Loucy (cell line): ENCODE measurements around the gene GRPR.
"Not testable (repeated sequence)": the region's sequence is repeated elsewhere in the genome, so short reads cannot be mapped to it uniquely, and the experiment has no call there.

ENCODE experiments used
- H2AFZ ChIP-seq: fragments of 200-600 bp; sonication (generic); 2 replicates; pipeline ENCODE4 v1.6.0; 2016; ENCODE audit warnings: antibody characterized with exemption, mild to moderate bottlenecking, low read length, moderate library complexity
- H3F3A ChIP-seq: fragments of 200-600 bp; 2 replicates; pipeline ENCODE4 v1.6.0; 2016; ENCODE audit warnings: antibody characterized with exemption, low read depth, mild to moderate bottlenecking
- H3K27me3 ChIP-seq: fragments of 200-600 bp; sonication (generic); 2 replicates; pipeline ENCODE4 v1.6.1; 2014; ENCODE audit warnings: low read length, mild to moderate bottlenecking; ENCODE audit not compliant: insufficient read depth, poor library complexity, severe bottlenecking
- H3K36me3 ChIP-seq: fragments of 200-600 bp; sonication (generic); 2 replicates; pipeline ENCODE4 v1.6.1; 2016; ENCODE audit warnings: low read length; ENCODE audit not compliant: insufficient read depth
- H3K4me1 ChIP-seq: fragments of 200-600 bp; sonication (generic); 2 replicates; pipeline ENCODE4 v1.5.1; 2014; ENCODE audit warnings: low read length, mild to moderate bottlenecking; ENCODE audit not compliant: insufficient read depth, poor library complexity, severe bottlenecking
- H3K4me2 ChIP-seq: fragments of 200-600 bp; sonication (generic); 2 replicates; pipeline ENCODE4 v1.6.0; 2014; ENCODE audit warnings: antibody characterized with exemption, low read length, low read depth, mild to moderate bottlenecking; ENCODE audit not compliant: poor library complexity, severe bottlenecking
- H3K4me3 ChIP-seq: fragments of 200-600 bp; sonication (generic); 2 replicates; pipeline ENCODE4 v1.5.1; 2014; ENCODE audit warnings: low read length, mild to moderate bottlenecking, mixed read lengths; ENCODE audit not compliant: poor library complexity, severe bottlenecking
- H3K79me2 ChIP-seq: fragments of 200-600 bp; sonication (generic); 2 replicates; pipeline ENCODE4 v1.6.1; 2014; ENCODE audit warnings: low read length; ENCODE audit not compliant: insufficient read depth
- H3K9ac ChIP-seq: fragments of 200-600 bp; sonication (generic); 2 replicates; pipeline ENCODE4 v1.6.0; 2014; ENCODE audit warnings: mild to moderate bottlenecking, low read depth, low read length, moderate library complexity; ENCODE audit not compliant: poor library complexity, severe bottlenecking
- H3K9me2 ChIP-seq: fragments of 200-600 bp; sonication (generic); replicated peaks from 2 replicates; pipeline ENCODE4 v1.6.1; 2016; ENCODE audit warnings: low read depth, low read length, mixed read lengths
- H3K9me3 ChIP-seq: fragments of 200-600 bp; sonication (generic); 2 replicates; pipeline ENCODE4 v1.6.1; 2014; ENCODE audit warnings: mild to moderate bottlenecking, antibody characterized with exemption, low read length, low read depth; ENCODE audit not compliant: insufficient read depth
- H4K20me1 ChIP-seq: fragments of 200-600 bp; sonication (generic); 2 replicates; pipeline ENCODE4 v1.6.0; 2014; ENCODE audit warnings: antibody characterized with exemption, low read length, mild to moderate bottlenecking; ENCODE audit not compliant: insufficient read depth, poor library complexity, severe bottlenecking
- EZH2phosphoT487 ChIP-seq: fragments of 200-600 bp; IDR thresholded peaks from 2 replicates; pipeline ENCODE4 v1.6.1; 2018; ENCODE audit warnings: antibody characterized with exemption, mild to moderate bottlenecking, moderate library complexity, borderline replicate concordance
- TF ChIP-seq, protein P1 (sequence below): fragments of 200-600 bp; sonication (generic); conservative IDR thresholded peaks from 2 replicates; pipeline ENCODE4 v1.5.1; 2014; ENCODE audit warnings: mild to moderate bottlenecking, antibody characterized with exemption, low read length

The GRPR gene

DNA sequence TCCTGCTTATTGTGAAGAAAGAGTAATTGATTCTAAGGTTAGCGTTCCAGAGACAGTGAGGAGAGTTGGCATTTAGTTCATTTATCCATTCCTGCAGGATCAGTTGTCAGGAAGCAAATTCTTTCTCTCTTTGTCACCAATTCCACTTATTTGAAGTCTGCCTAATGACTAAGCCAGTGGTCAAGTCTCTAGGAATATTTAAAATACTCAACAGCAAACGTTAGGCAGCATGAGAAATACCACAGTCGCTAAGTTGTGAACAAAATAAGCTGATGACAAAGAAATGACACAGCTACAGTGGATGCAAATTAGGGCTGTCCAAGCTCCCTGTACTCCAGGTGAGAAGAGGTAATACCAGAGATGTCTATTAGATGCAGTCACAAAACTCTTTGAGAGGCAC lies 37.4 kb downstream of the GRPR start:
- no peaks in the 10 kb centered on the region for H3K36me3 ChIP-seq
- H3K79me2 ChIP-seq, result no peaks in the 10 kb centered on the region
- no peak overlapping the region for H3K9ac ChIP-seq
- H3K9me3 ChIP-seq, result no peaks in the 10 kb centered on the region
- H3K4me2 ChIP-seq, result no peak overlapping the region
- no peaks in the 10 kb centered on the region for H3K9me2 ChIP-seq
- no peaks in the 10 kb centered on the region for H4K20me1 ChIP-seq
- no peaks in the 10 kb centered on the region for H3K27me3 ChIP-seq
- H3K4me1 ChIP-seq, result no peaks in the 10 kb centered on the region
- no peaks in the 10 kb centered on the region for H3F3A ChIP-seq
- no peak overlapping the region for H3K4me3 ChIP-seq
- no peak overlapping the region for H2AFZ ChIP-seq
- no peak for TF ChIP-seq EZH2phosphoT487
- TF ChIP-seq, protein P1, sequence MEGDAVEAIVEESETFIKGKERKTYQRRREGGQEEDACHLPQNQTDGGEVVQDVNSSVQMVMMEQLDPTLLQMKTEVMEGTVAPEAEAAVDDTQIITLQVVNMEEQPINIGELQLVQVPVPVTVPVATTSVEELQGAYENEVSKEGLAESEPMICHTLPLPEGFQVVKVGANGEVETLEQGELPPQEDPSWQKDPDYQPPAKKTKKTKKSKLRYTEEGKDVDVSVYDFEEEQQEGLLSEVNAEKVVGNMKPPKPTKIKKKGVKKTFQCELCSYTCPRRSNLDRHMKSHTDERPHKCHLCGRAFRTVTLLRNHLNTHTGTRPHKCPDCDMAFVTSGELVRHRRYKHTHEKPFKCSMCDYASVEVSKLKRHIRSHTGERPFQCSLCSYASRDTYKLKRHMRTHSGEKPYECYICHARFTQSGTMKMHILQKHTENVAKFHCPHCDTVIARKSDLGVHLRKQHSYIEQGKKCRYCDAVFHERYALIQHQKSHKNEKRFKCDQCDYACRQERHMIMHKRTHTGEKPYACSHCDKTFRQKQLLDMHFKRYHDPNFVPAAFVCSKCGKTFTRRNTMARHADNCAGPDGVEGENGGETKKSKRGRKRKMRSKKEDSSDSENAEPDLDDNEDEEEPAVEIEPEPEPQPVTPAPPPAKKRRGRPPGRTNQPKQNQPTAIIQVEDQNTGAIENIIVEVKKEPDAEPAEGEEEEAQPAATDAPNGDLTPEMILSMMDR, result no peak

DNA sequence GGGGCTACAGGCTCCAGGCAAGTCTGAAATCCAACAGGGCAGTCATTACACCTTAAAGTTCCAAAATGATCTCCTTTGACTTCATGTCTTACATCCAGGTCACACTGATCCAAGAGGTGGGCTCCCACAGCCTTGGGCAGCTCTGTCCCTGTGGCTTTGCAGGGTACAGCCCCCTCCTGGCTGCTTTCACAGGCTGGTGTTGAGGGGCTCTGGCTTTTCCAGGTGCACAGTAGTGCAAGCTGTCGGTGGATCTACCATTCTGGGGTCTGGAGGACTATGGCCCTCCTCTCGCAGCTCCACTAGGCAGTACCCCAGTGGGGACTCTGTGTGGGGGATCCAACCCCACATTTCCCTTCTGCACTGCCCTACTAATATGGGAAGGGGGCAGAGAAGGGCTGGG lies 37.8 kb downstream of the GRPR start:
- H3K9ac ChIP-seq, H3K79me2 ChIP-seq, H3K4me3 ChIP-seq, H3K9me2 ChIP-seq, H2AFZ ChIP-seq, H3F3A ChIP-seq, H3K4me2 ChIP-seq, H3K9me3 ChIP-seq, H3K36me3 ChIP-seq, H3K27me3 ChIP-seq, H3K4me1 ChIP-seq, H4K20me1 ChIP-seq: not testable (repeated sequence)

DNA sequence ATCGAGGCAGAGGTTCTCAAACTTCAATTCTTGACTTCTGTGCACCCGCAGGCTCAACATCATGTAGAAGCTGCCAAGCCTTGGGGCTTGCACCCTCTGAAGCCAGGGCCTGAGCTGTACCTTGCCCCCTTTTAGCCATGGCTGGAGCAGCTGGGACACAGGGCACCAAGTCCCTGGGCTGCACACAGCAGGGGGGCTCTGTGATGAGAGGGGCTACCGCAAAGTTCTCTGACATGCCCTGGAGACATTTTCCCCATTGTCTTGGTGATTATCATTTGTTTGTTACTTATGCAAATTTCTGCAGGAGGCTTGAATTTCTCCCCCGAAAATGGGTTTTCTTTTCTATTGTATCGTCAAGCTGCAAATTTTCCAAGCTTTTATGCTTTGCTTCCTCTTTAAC lies 39.0 kb downstream of the GRPR start:
- Histone ChIP-seq H3F3A (no peaks in the 10 kb centered on the region), H3K9ac (no peak overlapping the region), H4K20me1 (no peaks in the 10 kb centered on the region), H3K9me3 (no peaks in the 10 kb centered on the region), H3K79me2 (no peaks in the 10 kb centered on the region), H3K4me1 (no peaks in the 10 kb centered on the region), H3K4me2 (no peak overlapping the region), H2AFZ (no peak overlapping the region), H3K36me3 (no peaks in the 10 kb centered on the region), H3K27me3 (no peaks in the 10 kb centered on the region), H3K4me3 (no peak overlapping the region), H3K9me2 (no peaks in the 10 kb centered on the region)
- TF ChIP-seq EZH2phosphoT487, result no peak
- TF ChIP-seq, protein P1, result no peak

DNA sequence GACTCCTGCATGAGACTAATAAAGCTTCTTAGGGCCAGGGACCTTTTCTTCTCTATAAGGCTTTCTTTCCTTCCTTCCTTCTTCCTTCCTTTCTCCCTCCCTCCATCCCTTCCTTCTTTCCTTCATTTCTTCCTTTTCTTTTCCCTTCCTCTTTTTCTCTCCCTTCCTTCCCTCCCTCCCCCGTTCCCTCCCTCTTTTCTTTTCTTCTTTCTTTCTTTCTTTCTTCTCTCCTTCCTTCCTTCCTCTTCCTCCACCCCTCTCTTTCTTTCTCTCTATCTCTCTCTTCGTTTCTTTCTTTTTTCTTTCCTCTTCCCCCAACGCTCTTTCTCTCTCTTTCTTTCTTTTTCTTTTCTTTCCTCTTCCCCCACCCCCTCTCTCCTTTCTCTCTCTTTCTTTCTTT lies 41.4 kb downstream of the GRPR start:
- Histone ChIP-seq H3K4me2 (no peak overlapping the region), H3K9me2 (no peaks in the 10 kb centered on the region), H3K79me2 (no peaks in the 10 kb centered on the region), H3K9me3 (no peaks in the 10 kb centered on the region), H3K9ac (no peak overlapping the region), H3K36me3 (no peaks in the 10 kb centered on the region), H3F3A (no peaks in the 10 kb centered on the region), H4K20me1 (no peaks in the 10 kb centered on the region), H2AFZ (no peak overlapping the region), H3K4me1 (no peaks in the 10 kb centered on the region), H3K27me3 (no peaks in the 10 kb centered on the region), H3K4me3 (no peak overlapping the region)
- TF ChIP-seq, protein P1, result no peak
- no peak for TF ChIP-seq EZH2phosphoT487
